HepG2 (cell line): Measurements from ENCODE around the gene COG4. TPM values are rescaled to one million over a fixed set of nuclear protein-coding genes. Genes with fewer than 3 reads are reported as not detected.

Experiments
- ATAC-seq: fragments of 200-7000 bp; cut with Tn5 transposase; 3 replicates; pipeline ENCODE4 v1.9.1; 2020; ENCODE audit warnings: mild to moderate bottlenecking, moderate library complexity
- BruUV-seq: library from RNA; stranded (reverse); fragments of 400-500 nt; replicated peaks from 2 replicates; lab custom pipeline; 2021; lab: Mats Ljungman, UMichigan
- CTCF ChIA-PET: fragments of 300-600 bp; formaldehyde crosslinking; extraction: SDS; loops from one replicate; lab custom pipeline; 2021; ENCODE audit warnings: low total read pairs, inconsistent platforms, low intra/inter-chr PET ratio; lab: Yijun Ruan, JAX
- POLR2A ChIA-PET: fragments of 350-600 bp; sonication (Branson Sonifier 250); formaldehyde crosslinking; loops from one replicate; lab custom pipeline; 2020; ENCODE audit warnings: antibody characterized with exemption, inconsistent platforms; lab: Yijun Ruan, JAX
- DNase-seq: peaks from one replicate; pipeline ENCODE4 v3.0.0-alpha.2; 2015; ENCODE audit warnings: low spot score
- FAIRE-seq: peaks from 3 replicates; lab custom pipeline; 2011; peaks lifted over from hg19 to GRCh38; lab: Jason Lieb, UNC
- H2AFZ ChIP-seq: one replicate; pipeline ENCODE4 v1.6.1; 2011; ENCODE audit warnings: low read length, inconsistent platforms
- H3K27ac ChIP-seq: fragments of 300-600 bp; 3 replicates; pipeline ENCODE4 v1.8.0; 2011; ENCODE audit warnings: mixed run types, mild to moderate bottlenecking, mixed read lengths, low read length, inconsistent platforms; ENCODE audit not compliant: insufficient read depth; ENCODE audit errors: extremely low read length
- H3K27me3 ChIP-seq, 2 experiments: fragments of 200-600 bp in 1 of 2; 2 replicates in 1 of 2; 3 replicates in 1 of 2; pipeline versions ENCODE4 v1.6.0 to v1.8.0; 2011; ENCODE audit warnings: low read length in 2 of 2, mild to moderate bottlenecking in 2 of 2, moderate library complexity in 2 of 2, inconsistent platforms in 1 of 2; ENCODE audit not compliant: insufficient read depth in 2 of 2, control insufficient read depth in 1 of 2
- H3K36me3 ChIP-seq, 2 experiments: fragments of 200-600 bp in 1 of 2; replicated peaks in 1 of 2; 2 replicates in 1 of 2; 3 replicates in 1 of 2; pipeline versions ENCODE4 v1.5.1 to v1.8.0; 2011; ENCODE audit warnings: low read length in 2 of 2, inconsistent platforms in 1 of 2; ENCODE audit not compliant: insufficient read depth in 2 of 2, control insufficient read depth in 1 of 2
- H3K4me1 ChIP-seq: 2 replicates; pipeline ENCODE4 v1.5.1; 2012; ENCODE audit warnings: low read length, inconsistent platforms; ENCODE audit not compliant: insufficient read depth
- H3K4me2 ChIP-seq: 2 replicates; pipeline ENCODE4 v1.6.0; 2011; ENCODE audit warnings: low read depth, low read length, inconsistent platforms
- H3K4me3 ChIP-seq, 3 experiments: fragments of 200-600 bp in 1 of 3; sonication (generic), shearing (Covaris generic) in 1 of 3; replicated peaks in 1 of 3; 2 replicates each; pipeline ENCODE4 v1.5.1; 2011 to 2016; ENCODE audit warnings: low read length in 3 of 3, inconsistent platforms in 2 of 3, low read depth in 2 of 3, mild to moderate bottlenecking in 2 of 3, control low read depth in 1 of 3, mixed read lengths in 1 of 3; ENCODE audit not compliant: insufficient read depth in 1 of 3
- H3K79me2 ChIP-seq: one replicate; pipeline ENCODE4 v1.6.1; 2011; ENCODE audit warnings: low read length, inconsistent platforms; ENCODE audit not compliant: insufficient read depth
- H3K9ac ChIP-seq: 2 replicates; pipeline ENCODE4 v1.6.0; 2011; ENCODE audit warnings: mild to moderate bottlenecking, low read depth, low read length, inconsistent platforms; ENCODE audit not compliant: insufficient read depth
- H3K9me3 ChIP-seq: 2 replicates; pipeline ENCODE4 v1.5.1; 2012; ENCODE audit warnings: mild to moderate bottlenecking, low read length
- H4K20me1 ChIP-seq: 2 replicates; pipeline ENCODE4 v1.6.0; 2011; ENCODE audit warnings: inconsistent platforms, mild to moderate bottlenecking, low read length, moderate library complexity; ENCODE audit not compliant: insufficient read depth
- CEBPG ChIP-seq: IDR thresholded peaks from 2 replicates; pipeline ENCODE4 v1.6.1; 2016
- KLF12 ChIP-seq: sonication (generic); formaldehyde crosslinking; IDR thresholded peaks from 2 replicates; pipeline ENCODE4 v1.4.0; 2020; ENCODE audit warnings: missing genetic modification reagents, borderline replicate concordance
- STAG1 ChIP-seq: sonication (generic); formaldehyde crosslinking; IDR thresholded peaks from 2 replicates; pipeline ENCODE4 v1.4.0; 2020; ENCODE audit warnings: missing genetic modification reagents
- TBP ChIP-seq: sonication (generic); formaldehyde crosslinking; IDR thresholded peaks from 2 replicates; pipeline ENCODE4 v1.5.0; 2020; ENCODE audit warnings: missing genetic modification reagents
- ZC3H13 ChIP-seq: sonication (generic); formaldehyde crosslinking; IDR thresholded peaks from 2 replicates; pipeline ENCODE4 v1.8.1; 2023; ENCODE audit warnings: mild to moderate bottlenecking, missing genetic modification reagents, moderate library complexity
- ZMYM3 ChIP-seq: sonication (generic); formaldehyde crosslinking; IDR thresholded peaks from 2 replicates; pipeline ENCODE4 v1.5.1; 2020; ENCODE audit warnings: mild to moderate bottlenecking, missing genetic modification reagents
- ZNF264 ChIP-seq: sonication (generic); formaldehyde crosslinking; IDR thresholded peaks from 2 replicates; pipeline ENCODE4 v1.4.0; 2020; ENCODE audit warnings: missing genetic modification reagents
- ZNF354B ChIP-seq: sonication (generic); formaldehyde crosslinking; IDR thresholded peaks from 2 replicates; pipeline ENCODE4 v1.8.0; 2022; ENCODE audit warnings: mild to moderate bottlenecking, missing genetic modification reagents
- ZNF605 ChIP-seq: sonication (generic); formaldehyde crosslinking; IDR thresholded peaks from 2 replicates; pipeline ENCODE4 v1.8.0; 2022; ENCODE audit warnings: mild to moderate bottlenecking, missing genetic modification reagents
- ZNF747 ChIP-seq: sonication (generic); formaldehyde crosslinking; IDR thresholded peaks from 2 replicates; pipeline ENCODE4 v1.8.1; 2023; ENCODE audit warnings: missing genetic modification reagents, mild to moderate bottlenecking, borderline replicate concordance
- ZNF792 ChIP-seq: IDR thresholded peaks from 2 replicates; pipeline ENCODE4 v1.6.1; 2016
- WGBS: methylation state at CpG from one replicate; pipeline ENCODE4 v1.1.6; 2017; ENCODE audit warnings: low lambda C conversion rate; 5-methylcytosine and 5-hydroxymethylcytosine counted together
- in situ Hi-C: cut with HindIII; loops from 2 replicates; pipeline ENCODE4 v1.10.0; 2017; ENCODE audit warnings: low pct_unique_long_range_greater_than_20kb; ENCODE audit not compliant: extremely low pct_ligation_motif_present
- intact Hi-C: fragments of 100-400 bp; cut with micrococcal nuclease; formaldehyde crosslinking; loops from one replicate; pipeline ENCODE4 v1.10.0; 2022; ENCODE audit not compliant: unreplicated experiment
- polyA plus RNA-seq, 8 experiments: library from polyadenylated mRNA; depleted of rRNA in 3 of 8; stranded (reverse) in 7 of 8; unstranded in 1 of 8; fragments of >200 nt; fragmentation: Illumina TruSeq in 4 of 8; extraction: Trizol in 4 of 8; gene quantifications; 2 replicates each; pipeline versions ENCODE4 v1.2.1 to v1.2.3, GENCODE V29; 2011 to 2016; ENCODE audit warnings: low read depth in 4 of 8, missing spikeins in 1 of 8, mixed read lengths in 1 of 8; ENCODE audit not compliant: insufficient read depth in 1 of 8
- total RNA-seq, 5 experiments: library from RNA; depleted of rRNA; stranded (reverse); fragments of >200 nt; fragmentation: Illumina TruSeq; extraction: Trizol; gene quantifications; 2 replicates each; pipeline ENCODE4 v1.2.3, GENCODE V29; 2016; ENCODE audit warnings: low read depth in 1 of 5
- TF ChIP-seq, protein P1 (sequence below): sonication (generic); formaldehyde crosslinking; IDR thresholded peaks from 2 replicates; pipeline ENCODE4 v1.5.0; 2020; ENCODE audit warnings: mild to moderate bottlenecking, missing genetic modification reagents, moderate library complexity
- TF ChIP-seq, protein P2 (sequence below): sonication (generic); formaldehyde crosslinking; IDR thresholded peaks from 2 replicates; pipeline ENCODE4 v1.8.1; 2023; ENCODE audit warnings: mild to moderate bottlenecking, missing genetic modification reagents

COG4 gene
- total and polyA plus RNA-seq, 2 of the 13 experiments (the other 11 are each of a cell fraction or from before 2014, with no cell fraction given) = 51.1 to 73.8 TPM

DNA sequence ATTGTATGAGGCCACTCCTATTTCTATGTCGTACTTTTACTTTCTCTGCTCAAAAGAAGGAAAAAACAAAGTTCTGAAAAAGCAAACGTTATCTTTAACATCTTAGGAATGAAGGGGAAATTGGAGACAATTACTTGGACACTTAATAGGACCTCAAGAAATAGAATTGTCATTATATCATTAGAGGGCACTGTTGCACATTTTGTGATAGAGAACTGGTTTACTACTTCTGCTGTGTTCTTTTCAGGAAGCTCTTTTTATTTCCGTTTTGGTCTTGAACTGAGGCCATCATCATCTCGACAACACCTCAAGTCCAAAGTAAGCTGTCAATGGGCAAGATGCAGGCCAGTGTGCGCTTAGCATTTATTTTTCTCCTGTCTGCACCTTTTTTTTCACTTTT is 14.6 kb downstream of the COG4 start:
- 89% methylated on average over 5 of the region's 5 CpGs for WGBS
- H4K20me1 ChIP-seq = no peaks in the 10 kb centered on the region
- no peaks in the 10 kb centered on the region for H3K27me3 ChIP-seq
- TF ChIP-seq STAG1 = peak; percentile 29; the same call in 1 of the 2 replicates
- TF ChIP-seq ZC3H13 (CRISPR knock-in tag) = no peak
- TF ChIP-seq, protein P1, sequence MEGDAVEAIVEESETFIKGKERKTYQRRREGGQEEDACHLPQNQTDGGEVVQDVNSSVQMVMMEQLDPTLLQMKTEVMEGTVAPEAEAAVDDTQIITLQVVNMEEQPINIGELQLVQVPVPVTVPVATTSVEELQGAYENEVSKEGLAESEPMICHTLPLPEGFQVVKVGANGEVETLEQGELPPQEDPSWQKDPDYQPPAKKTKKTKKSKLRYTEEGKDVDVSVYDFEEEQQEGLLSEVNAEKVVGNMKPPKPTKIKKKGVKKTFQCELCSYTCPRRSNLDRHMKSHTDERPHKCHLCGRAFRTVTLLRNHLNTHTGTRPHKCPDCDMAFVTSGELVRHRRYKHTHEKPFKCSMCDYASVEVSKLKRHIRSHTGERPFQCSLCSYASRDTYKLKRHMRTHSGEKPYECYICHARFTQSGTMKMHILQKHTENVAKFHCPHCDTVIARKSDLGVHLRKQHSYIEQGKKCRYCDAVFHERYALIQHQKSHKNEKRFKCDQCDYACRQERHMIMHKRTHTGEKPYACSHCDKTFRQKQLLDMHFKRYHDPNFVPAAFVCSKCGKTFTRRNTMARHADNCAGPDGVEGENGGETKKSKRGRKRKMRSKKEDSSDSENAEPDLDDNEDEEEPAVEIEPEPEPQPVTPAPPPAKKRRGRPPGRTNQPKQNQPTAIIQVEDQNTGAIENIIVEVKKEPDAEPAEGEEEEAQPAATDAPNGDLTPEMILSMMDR (CRISPR knock-in tag) = 0 out of 2 replicates have a peak, but pooled peaks have one; percentile 7
- no peak for TF ChIP-seq ZNF605 (CRISPR knock-in tag)
- peaks cover 22 to 57% of the 10 kb centered on the region in 2 experiments for H3K36me3 ChIP-seq
- H3K27ac ChIP-seq = no peak overlapping the region
- ChIA-PET POLR2A (no interaction called here), CTCF (no interaction called here)
- TSS peak; percentile 57 for BruUV-seq
- intact Hi-C loops (no loop called here), in situ Hi-C loops (no loop called here)
- ATAC-seq (no peak), FAIRE-seq (no peak), DNase-seq (no peak)
- H3K79me2 ChIP-seq = no peaks in the 10 kb centered on the region
- peaks cover 9% of the 10 kb centered on the region for H3K4me1 ChIP-seq
- no peak overlapping the region for H3K9ac ChIP-seq
- H3K4me3 ChIP-seq = no peak overlapping the region
- H2AFZ ChIP-seq = no peak overlapping the region
- H3K4me2 ChIP-seq = no peak overlapping the region
- H3K9me3 ChIP-seq = no peaks in the 10 kb centered on the region

DNA sequence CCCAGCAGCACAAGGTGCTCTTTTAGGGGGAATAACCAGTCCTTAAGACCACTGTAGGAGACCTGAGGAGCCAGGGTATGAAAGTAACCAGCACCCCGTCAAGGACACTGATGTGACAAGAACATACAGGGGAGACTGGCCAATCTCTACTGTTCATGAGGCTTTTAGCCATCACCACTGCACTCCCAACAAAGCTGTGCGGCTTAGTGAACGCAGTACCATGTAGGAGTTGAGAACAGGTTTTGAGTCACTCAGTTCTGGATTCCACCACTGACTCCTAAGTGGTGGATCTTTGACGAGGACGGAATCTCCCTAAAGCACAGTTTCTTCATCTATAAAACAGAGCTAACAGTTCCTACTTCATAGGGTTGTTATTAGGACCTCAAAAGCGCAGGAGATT is 26.8 kb downstream of the COG4 start:
- Histone ChIP-seq H3K4me3 (no peak overlapping the region), H3K9ac (no peak overlapping the region), H3K27ac (no peak overlapping the region), H3K36me3 (peaks cover 22 to 67% of the 10 kb centered on the region in 2 experiments), H4K20me1 (no peaks in the 10 kb centered on the region), H3K79me2 (no peaks in the 10 kb centered on the region), H3K27me3 (no peaks in the 10 kb centered on the region), H3K9me3 (no peaks in the 10 kb centered on the region), H3K4me2 (no peak overlapping the region), H3K4me1 (no peaks in the 10 kb centered on the region), H2AFZ (no peak overlapping the region)
- in situ Hi-C loops = no loop called here
- no peak for FAIRE-seq
- CTCF ChIA-PET = no interaction called here
- no peak; the same call in 2 of the 3 replicates for ATAC-seq
- intact Hi-C loops = no loop called here
- POLR2A ChIA-PET = no interaction called here
- DNase-seq = no peak
- over 99% methylated on average over 6 of the region's 6 CpGs for WGBS
- BruUV-seq = no TSS peak
- TF ChIP-seq CEBPG (CRISPR knock-in tag) (no peak), ZNF792 (CRISPR knock-in tag) (no peak), ZNF354B (CRISPR knock-in tag) (no peak), KLF12 (no peak), TBP (CRISPR knock-in tag) (no peak), ZNF747 (no peak), ZNF264 (no peak), ZMYM3 (no peak)
- TF ChIP-seq, protein P2, sequence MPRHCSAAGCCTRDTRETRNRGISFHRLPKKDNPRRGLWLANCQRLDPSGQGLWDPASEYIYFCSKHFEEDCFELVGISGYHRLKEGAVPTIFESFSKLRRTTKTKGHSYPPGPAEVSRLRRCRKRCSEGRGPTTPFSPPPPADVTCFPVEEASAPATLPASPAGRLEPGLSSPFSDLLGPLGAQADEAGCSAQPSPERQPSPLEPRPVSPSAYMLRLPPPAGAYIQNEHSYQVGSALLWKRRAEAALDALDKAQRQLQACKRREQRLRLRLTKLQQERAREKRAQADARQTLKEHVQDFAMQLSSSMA (CRISPR knock-in tag) = no peak
